ENCODE results near the gene HMGN4.
A peak's percentile ranks its signal among the peaks of the same experiment; 100 is the strongest.

The HMGN4 gene

DNA sequence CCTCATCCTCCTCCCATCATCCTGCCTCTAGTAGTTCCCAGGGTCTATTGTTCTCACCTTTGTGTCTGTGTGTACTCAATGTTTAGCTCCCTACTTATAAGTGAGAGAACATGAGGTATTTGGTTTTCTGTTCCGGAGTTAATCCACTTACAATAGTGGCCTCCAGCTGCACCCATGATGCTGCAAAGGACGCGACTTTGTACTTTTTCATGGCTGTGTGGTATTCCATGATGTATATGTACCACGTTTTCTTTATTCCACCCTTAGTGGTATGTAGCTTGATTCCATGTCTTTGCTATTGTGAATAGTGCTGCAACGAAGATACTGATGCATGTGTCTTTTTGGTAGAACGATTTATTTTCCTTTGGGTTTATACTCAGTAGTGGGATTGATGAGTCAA lies 40.1 kb downstream of the HMGN4 start:
- no peak for DNase-seq (ENCODE audit: low spot score)

DNA sequence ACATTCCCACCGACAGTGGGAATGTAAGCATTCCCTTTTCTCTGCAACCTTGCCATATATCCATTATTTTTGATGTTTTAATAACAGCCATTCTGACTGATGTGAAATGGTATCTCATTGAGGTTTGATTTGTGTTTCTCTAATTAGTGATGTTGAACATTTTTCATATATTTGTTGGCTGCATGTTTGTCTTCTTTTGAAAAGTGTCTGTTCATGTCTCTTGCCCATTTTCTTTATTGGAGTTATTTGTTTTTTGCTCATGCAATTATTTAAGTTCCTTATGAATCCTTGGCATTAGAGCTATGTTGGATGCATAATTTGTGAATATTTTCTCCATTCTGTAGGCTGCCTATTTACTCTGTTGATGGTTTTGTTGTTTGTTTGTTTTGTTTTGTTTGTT lies 40.6 kb downstream of the HMGN4 start:
- no peak for DNase-seq (ENCODE audit: low spot score)

DNA sequence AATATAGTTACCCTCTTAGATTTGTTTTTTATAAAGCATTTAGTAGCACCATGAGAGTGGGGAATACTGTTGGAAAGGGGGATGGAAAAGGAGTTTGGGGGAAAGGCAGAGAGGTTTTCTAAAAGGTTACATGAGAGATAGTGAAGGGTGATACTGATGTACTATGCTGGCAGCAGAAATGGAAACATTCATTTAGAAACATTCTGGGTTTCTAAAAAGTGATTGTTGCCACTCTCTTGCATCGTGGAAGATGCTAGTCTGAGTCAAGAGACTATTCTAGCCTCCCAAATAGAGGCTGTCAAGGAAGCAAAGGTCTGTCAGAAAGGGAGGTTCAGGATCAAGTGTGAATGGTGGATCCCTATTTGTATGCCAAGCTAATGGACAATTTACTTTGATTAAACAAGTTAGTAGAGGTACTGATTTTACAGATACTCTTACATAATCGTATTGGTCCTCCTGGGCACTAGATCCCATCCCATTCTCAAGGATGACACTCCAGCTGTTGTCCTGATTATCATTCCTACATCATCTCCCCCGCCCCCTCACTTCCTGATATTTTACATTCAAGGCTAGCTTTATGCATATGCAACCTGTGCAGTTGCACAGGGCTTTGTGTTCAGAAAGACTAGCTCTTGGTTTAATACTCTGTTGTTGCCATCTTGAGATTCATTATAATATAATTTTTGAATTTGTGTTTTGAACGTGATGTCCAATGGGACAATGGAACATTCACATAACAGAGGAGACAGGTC lies 43.2 kb downstream of the HMGN4 start:
- DNase-seq (ENCODE audit: low spot score): no peak

DNA sequence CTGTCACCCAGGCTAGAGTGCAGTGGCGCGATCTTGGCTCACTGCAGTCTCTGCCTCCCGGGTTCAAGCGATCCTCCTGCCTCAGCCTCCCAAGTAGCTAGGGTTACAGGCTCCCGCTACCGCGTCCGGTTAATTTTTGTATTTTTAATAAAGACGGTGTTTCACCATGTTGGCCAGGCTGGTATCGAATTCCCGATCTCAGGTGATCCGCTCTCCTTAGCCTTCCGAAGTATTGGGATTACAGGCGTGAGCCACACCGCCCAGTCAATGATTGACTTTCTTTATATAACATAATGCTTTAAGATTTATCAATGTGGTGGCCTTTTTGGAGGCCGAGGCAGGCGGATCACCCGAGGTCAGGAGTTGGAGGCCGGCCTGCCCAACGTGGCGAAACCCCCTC lies 50.8 kb downstream of the HMGN4 start:
- DNase-seq (ENCODE audit: low spot score): no peak

DNA sequence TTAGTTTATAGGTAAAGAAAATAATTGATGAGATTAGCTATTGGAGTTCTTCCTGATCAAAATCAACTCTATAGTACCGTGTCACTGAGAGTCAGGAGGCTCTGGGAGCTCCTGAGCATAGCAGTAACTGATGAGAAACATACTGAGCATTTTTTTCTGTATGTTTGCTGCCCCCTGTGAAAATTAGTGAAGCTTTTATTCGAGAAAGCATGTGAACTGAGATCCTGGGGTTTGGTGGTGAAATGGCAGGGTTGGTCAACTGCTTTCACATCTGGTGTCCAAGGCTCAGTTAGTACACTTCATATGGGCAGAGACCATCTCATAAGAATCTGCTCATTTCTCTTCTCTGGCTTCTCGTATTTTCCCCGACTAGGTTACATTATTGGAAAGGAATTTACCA lies 54.5 kb downstream of the HMGN4 start:
- no peak for DNase-seq (ENCODE audit: low spot score)

DNA sequence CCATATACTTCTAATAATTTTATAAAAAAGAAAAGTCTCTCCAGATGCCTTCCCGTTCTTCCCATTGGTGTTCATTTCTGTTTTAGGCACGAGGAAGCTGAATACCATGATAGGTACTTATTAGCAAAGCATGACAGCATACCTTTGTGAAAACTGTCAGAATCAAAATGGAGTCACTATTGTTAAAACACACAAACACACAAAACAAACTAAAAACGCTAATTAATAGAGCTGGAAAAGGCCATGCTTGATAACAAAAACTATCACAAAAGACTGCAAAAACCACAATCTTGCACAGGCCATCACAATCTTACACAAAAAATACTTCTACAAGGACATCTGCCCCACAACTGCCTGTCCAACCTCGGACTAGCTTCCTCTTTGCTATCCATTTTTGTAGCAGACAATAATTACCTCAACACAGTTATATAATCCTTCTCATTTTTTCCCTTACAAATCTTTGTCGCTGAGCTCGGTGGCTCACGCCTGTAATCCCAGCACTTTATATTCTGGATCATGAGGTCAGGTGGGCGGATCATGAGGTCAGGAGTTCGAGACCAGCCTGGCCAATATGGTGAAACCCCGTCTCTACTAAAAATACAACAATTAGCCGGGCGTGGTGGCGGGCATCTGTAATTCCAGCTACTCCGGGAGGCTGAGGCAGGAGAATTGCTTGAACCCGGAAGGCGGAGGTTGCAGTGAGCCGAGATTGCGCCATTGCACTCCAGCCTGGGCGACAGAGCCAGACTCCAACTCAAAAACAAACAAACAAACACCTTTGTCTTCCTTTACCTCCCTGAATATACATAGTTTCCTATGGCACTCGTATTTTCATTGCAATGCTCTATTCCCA lies 55.3 kb downstream of the HMGN4 start:
- DNase-seq (ENCODE audit: low spot score): no peak

DNA sequence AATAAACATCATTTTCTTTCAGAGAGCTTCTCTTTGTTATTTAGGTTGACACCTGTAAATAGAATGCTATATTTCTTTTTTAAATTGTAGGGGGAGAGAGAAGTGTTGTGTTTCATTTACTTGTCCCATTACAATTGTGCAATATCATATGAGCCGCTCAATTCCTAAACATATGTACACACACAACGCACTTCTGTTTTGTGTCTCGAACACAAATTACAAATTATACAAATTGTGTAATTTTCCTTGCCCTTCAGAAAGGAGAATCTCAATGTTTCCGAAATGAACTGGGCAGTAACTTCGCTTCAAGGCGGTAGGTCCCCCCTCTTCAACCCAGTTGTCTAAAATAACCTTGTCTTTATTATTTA lies 55.9 kb downstream of the HMGN4 start:
- DNase-seq (ENCODE audit: low spot score): no peak

DNA sequence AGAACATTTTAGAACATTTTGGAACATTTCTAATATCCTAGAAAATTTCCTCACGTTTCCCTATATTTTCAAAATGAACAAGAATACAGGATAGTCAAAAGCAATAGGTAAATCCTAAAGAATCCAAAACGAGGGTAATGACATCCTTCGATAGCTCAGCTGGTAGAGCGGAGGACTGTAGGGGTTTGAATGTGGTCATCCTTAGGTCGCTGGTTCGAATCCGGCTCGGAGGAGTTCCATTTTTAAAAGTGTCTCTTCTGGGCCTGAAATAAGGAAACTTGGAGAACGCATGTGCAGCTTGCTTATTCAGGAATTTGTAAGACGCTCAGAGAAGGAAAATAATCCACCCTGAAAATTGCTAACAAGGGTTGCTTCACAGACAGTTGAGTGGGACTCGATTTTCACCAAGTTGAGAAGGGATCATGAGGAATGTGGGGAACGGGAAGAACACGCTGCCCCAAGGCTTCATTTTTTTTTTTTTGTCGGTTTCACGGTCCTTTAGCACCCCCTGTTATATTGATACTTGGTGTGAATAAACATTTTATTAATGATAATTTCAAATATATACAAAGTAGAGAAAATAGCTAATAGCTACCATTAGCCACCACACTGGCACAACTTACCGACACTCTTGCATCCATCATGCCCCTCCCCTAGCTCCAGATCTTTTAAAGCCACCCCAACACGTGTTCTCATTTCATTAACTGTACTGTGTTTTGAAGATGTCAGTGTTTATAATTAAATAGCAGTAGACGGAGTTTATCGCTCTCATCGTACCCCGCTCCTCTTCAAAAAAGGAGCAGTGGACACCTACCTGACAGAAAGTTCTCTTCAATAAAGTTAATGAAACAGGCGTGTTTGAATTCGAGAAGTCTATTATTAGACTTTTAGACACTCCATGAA lies 56.8 kb downstream of the HMGN4 start:
- no peak for DNase-seq (ENCODE audit: low spot score)

DNA sequence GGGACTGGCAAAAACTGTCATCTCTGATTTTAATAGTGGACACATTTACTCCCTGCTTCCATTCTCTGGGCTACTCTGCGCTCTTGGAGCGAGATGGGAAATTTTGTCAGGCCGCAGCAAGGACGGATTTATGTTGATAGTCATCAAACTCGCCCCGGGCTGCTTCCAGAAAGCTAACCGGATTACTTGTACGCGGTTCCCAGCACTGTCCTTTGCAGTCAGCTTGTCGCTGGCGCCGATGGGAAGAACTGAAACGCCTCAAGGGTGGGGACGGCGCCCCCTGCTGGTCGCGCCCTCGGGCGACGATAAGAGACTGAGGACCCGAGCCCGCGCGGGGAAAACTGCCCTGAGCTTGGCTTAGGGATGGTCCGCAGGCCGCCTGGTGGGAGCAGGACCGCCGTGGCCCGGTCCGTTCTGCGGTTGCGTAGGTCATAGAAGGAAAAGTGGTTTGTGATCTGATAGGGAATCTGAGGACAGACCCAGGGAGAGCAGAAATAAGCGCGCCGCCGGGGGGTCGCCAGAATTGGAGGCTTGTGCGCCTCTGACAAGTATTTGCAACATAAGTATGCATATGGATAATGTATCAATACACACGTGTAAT lies 57.6 kb downstream of the HMGN4 start:
- DNase-seq (ENCODE audit: low spot score): peak; percentile 81

All from CD4-positive, alpha-beta T cell treated with Interleukin-6 at 100 ng/mL for 8 hours (primary cell).